GM13976 (cell line): Measurements from ENCODE around the gene MYH2.
"Not testable (repeated sequence)": the region's sequence is repeated elsewhere in the genome, so short reads cannot be mapped to it uniquely, and the experiment has no call there.

Source experiments
- DNase-seq: peaks from one replicate; pipeline ENCODE4 v3.0.0; 2012; ENCODE audit warnings: low spot score
- CTCF ChIP-seq: IDR thresholded peaks from 2 replicates; pipeline ENCODE4 v1.5.1; 2012; ENCODE audit warnings: borderline replicate concordance, mild to moderate bottlenecking; ENCODE audit not compliant: insufficient read depth; ENCODE audit errors: extremely low read depth, missing control alignments, control extremely low read depth
- in situ Hi-C: fragments of 300-500 bp; cut with MboI; formaldehyde crosslinking; loops from one replicate; pipeline ENCODE4 v1.12.0; 2022; ENCODE audit warnings: low sequenced_read_pairs, mixed read lengths, inconsistent platforms; ENCODE audit not compliant: unreplicated experiment

The MYH2 gene

GRCh38 chr17:10547351-10547750 lies 2.1 kb downstream of the MYH2 start:
- no peak for DNase-seq
- TF ChIP-seq CTCF: no peak
- in situ Hi-C loops: no loop called here

GRCh38 chr17:10543486-10543885 lies 6.0 kb downstream of the MYH2 start:
- DNase-seq, in situ Hi-C loops: not testable (repeated sequence)

- DNase-seq, in situ Hi-C loops: not testable (repeated sequence)
Observed at GRCh38 chr17:10541179-10541578, 8.3 kb downstream of the MYH2 start.

- DNase-seq: no peak
- TF ChIP-seq CTCF: no peak
- in situ Hi-C loops: no loop called here
Observed at GRCh38 chr17:10532026-10532425, 17.4 kb downstream of the MYH2 start.

GRCh38 chr17:10527419-10527818 lies 22.0 kb downstream of the MYH2 start:
- in situ Hi-C loops: no loop called here
- TF ChIP-seq CTCF: no peak
- DNase-seq: no peak

GRCh38 chr17:10526517-10526916 lies 22.9 kb downstream of the MYH2 start:
- in situ Hi-C loops: no loop called here
- no peak for TF ChIP-seq CTCF

GRCh38 chr17:10523064-10523463 lies 26.4 kb downstream of the MYH2 start:
- no peak for TF ChIP-seq CTCF
- in situ Hi-C loops: no loop called here
- DNase-seq: no peak

More at GRCh38 chr17:10526517-10526916, 22.9 kb downstream of the MYH2 start:
- no peak for DNase-seq

GRCh38 chr17:10521949-10522348 lies 27.5 kb downstream of the MYH2 start:
- no peak for DNase-seq
- in situ Hi-C loops: no loop called here
- TF ChIP-seq CTCF: no peak
